Temporal lobe (tissue), 1 donor: ENCODE measurements around the gene CABLES2. TPM values are rescaled to one million over a fixed set of nuclear protein-coding genes. Genes with fewer than 3 reads are reported as not detected.

Experiments used
- total RNA-seq: library from RNA; depleted of rRNA; stranded (reverse); fragments of >200 nt; gene quantifications from one replicate; pipeline ENCODE4 v1.2.3, GENCODE V29; 2014

Gene CABLES2
- total RNA-seq, 1 donor from 2014 or later: 3.7 TPM

Other genes starting within 250 kb of the CABLES2 start
- gene MTG2, start 224.3 kb downstream of the CABLES2 start, total RNA-seq: 16.2 TPM
- 0.49 TPM for gene HRH3, start 187.0 kb downstream of the CABLES2 start, total RNA-seq
- 32.2 TPM for gene OSBPL2, start 168.8 kb downstream of the CABLES2 start, total RNA-seq
- 31.2 TPM for gene ADRM1, start 104.3 kb downstream of the CABLES2 start, total RNA-seq
- gene LAMA5, start 40.0 kb downstream of the CABLES2 start, total RNA-seq: 13.5 TPM
- gene RPS21, start 20.2 kb downstream of the CABLES2 start, total RNA-seq: 347 TPM
- gene RBBP8NL, start 20.3 kb upstream of the CABLES2 start, total RNA-seq: not detected
- gene GATA5, start 68.7 kb upstream of the CABLES2 start, total RNA-seq: not detected
- gene SLCO4A1, start 235.2 kb upstream of the CABLES2 start, total RNA-seq: 1.7 TPM